ENCODE measurements around the gene SDK1. TPM values are rescaled to one million over a fixed set of nuclear protein-coding genes. Genes with fewer than 3 reads are reported as not detected.

Gene SDK1
- total and polyA plus RNA-seq, 10 of the 15 experiments (the other 5 are each of a cell fraction or from before 2014, with no cell fraction given), result 0.14 to 0.33 TPM; not detected in 8

- no peak for TF ChIP-seq REST (IDR thresholded peaks at IDR 0.05; ENCODE audit: low read depth, low read length)
- TF ChIP-seq ATF2 (IDR thresholded peaks at IDR 0.05; ENCODE audit: low read length), result no peak
- TF ChIP-seq NFIC (IDR thresholded peaks at IDR 0.05; ENCODE audit: low read depth, low read length), result no peak
- no peak for TF ChIP-seq NR2C2 (IDR thresholded peaks at IDR 0.05; ENCODE audit: borderline replicate concordance, control insufficient read depth, insufficient read length, low read depth)
- TF ChIP-seq STAT1 (conservative IDR thresholded peaks at IDR 0.05), result no peak
These were observed 579.4 kb downstream of the SDK1 start (continued) for GRCh38 chr7:3880228-3880987.

- no peaks in the 10 kb centered on the region for H3K36me3 ChIP-seq (ENCODE audit: control insufficient read depth in 2 of 2, insufficient read depth in 2 of 2, low read length in 1 of 2)
- 9% methylated on average over 5 of the region's 5 CpGs for WGBS (ENCODE audit: insufficient coverage, insufficient replicate concordance, low lambda C conversion rate, missing lambda C conversion rate)
- H3K4me2 ChIP-seq (ENCODE audit: control insufficient read depth, insufficient read depth), result no peak overlapping the region
- no peak for DNase-seq (ENCODE audit: low read depth, low spot score)
- H3K27ac ChIP-seq (ENCODE audit: control insufficient read depth, insufficient read depth), result no peak overlapping the region
- H3K79me2 ChIP-seq (ENCODE audit: control insufficient read depth, insufficient read depth, low read length), result no peaks in the 10 kb centered on the region
- no peak overlapping the region for H3K9ac ChIP-seq (ENCODE audit: control insufficient read depth, insufficient read depth, low read length)
- no peak for FAIRE-seq
- H3K27me3 ChIP-seq (replicated peaks in 1 of 2; ENCODE audit: control insufficient read depth in 2 of 2, insufficient read depth in 2 of 2, low read length in 1 of 2), result no peaks in the 10 kb centered on the region
- ATAC-seq, result no peak
- CTCF ChIA-PET, result no interaction called here
- POLR2A ChIA-PET, result no interaction called here
- no peak overlapping the region for H2AFZ ChIP-seq (ENCODE audit: control insufficient read depth, low read depth, low read length)
- RAD21 ChIA-PET (ENCODE audit: unreplicated experiment), result no interaction called here
- in situ Hi-C loops (cut with MboI), result no loop called here
- SMC1A ChIA-PET (ENCODE audit: uncharacterized antibody, unreplicated experiment), result no interaction called here
- no peaks in the 10 kb centered on the region for H4K20me1 ChIP-seq (ENCODE audit: control insufficient read depth, insufficient read depth)
- BruUV-seq (replicated peaks), result no TSS peak
- H3K9me3 ChIP-seq (replicated peaks; ENCODE audit: control insufficient read depth, insufficient read depth, low read length), result no peaks in the 10 kb centered on the region; the same call in 2 of the 3 replicates
- H3K4me3 ChIP-seq, result no peak overlapping the region
- H3K4me1 ChIP-seq (ENCODE audit: control insufficient read depth, insufficient read depth, low read length), result no peaks in the 10 kb centered on the region
- intact Hi-C loops (cut with micrococcal nuclease; ENCODE audit: unreplicated experiment), result no loop called here
- no peak for TF ChIP-seq E2F4 (IDR thresholded peaks at IDR 0.05; ENCODE audit: low read depth, low read length)
- no peak for TF ChIP-seq EED (IDR thresholded peaks at IDR 0.05; ENCODE audit: low read depth)
- no peak for TF ChIP-seq EGR1 (IDR thresholded peaks at IDR 0.05; ENCODE audit: borderline replicate concordance in 1 of 2, low read depth in 2 of 2, low read length in 2 of 2)
- no peak for TF ChIP-seq IRF3 (IDR thresholded peaks at IDR 0.05)
- TF ChIP-seq JUNB (IDR thresholded peaks at IDR 0.05), result no peak
- TF ChIP-seq SMARCA5 (IDR thresholded peaks at IDR 0.05), result no peak
- TF ChIP-seq NFXL1 (IDR thresholded peaks at IDR 0.05; ENCODE audit: borderline replicate concordance), result no peak
- TF ChIP-seq ZNF217 (IDR thresholded peaks at IDR 0.05), result no peak
- no peak for TF ChIP-seq IRF4 (IDR thresholded peaks at IDR 0.05; ENCODE audit: low read depth, low read length)
- TF ChIP-seq MYC (IDR thresholded peaks at IDR 0.05; ENCODE audit: insufficient read depth, insufficient read length, insufficient replicate concordance, low read length, severe bottlenecking), result no peak
- TF ChIP-seq SUPT20H (IDR thresholded peaks at IDR 0.05; ENCODE audit: borderline replicate concordance, control insufficient read depth, low read depth, low read length), result no peak
These were observed 581.7 kb downstream of the SDK1 start for GRCh38 chr7:3882782-3883181.

Data from GM12878 (cell line).